Thyroid gland (tissue), 4 donors: ENCODE data around the gene SEMA4A. TPM values are rescaled to one million over a fixed set of nuclear protein-coding genes. Genes with fewer than 3 reads are reported as not detected.
A peak's percentile ranks its signal among the peaks of the same experiment; 100 is the strongest.

ENCODE experiments used
- DNase-seq, 2 donors: peaks; one replicate each; pipeline ENCODE4 v3.0.0-alpha.2; 2019
- H3K27ac ChIP-seq, 3 donors: fragments of 200-600 bp; sonication (generic); 1 replicate in 2 of 3; 2 replicates in 1 of 3; pipeline ENCODE4 v1.5.1; 2016 to 2019; ENCODE audit warnings: mild to moderate bottlenecking in 1 of 3, moderate library complexity in 1 of 3
- H3K27me3 ChIP-seq: fragments of 200-600 bp; sonication (generic); one replicate; pipeline ENCODE4 v1.5.1; 2019
- H3K36me3 ChIP-seq, 2 donors: fragments of 200-600 bp; sonication (generic); one replicate each; pipeline ENCODE4 v1.5.1; 2016 to 2019
- H3K4me1 ChIP-seq, 2 donors: fragments of 200-600 bp; sonication (generic); one replicate each; pipeline ENCODE4 v1.5.1; 2017 to 2019
- H3K4me3 ChIP-seq, 3 donors: fragments of 200-600 bp; sonication (generic); replicated peaks in 1 of 3; 1 replicate in 2 of 3; 2 replicates in 1 of 3; pipeline ENCODE4 v1.5.1; 2016; ENCODE audit warnings: mild to moderate bottlenecking in 1 of 3
- H3K9me3 ChIP-seq: fragments of 200-600 bp; sonication (generic); one replicate; pipeline ENCODE4 v1.5.1; 2017
- POLR2A ChIP-seq, 2 donors: fragments of 450-650 bp; IDR thresholded peaks; one replicate each; pipeline ENCODE4 v1.6.1; 2017; ENCODE audit warnings: antibody characterized with exemption in 2 of 2, mild to moderate bottlenecking in 2 of 2, moderate library complexity in 1 of 2
- WGBS, 2 donors: methylation state at CpG; one replicate each; pipeline ENCODE4 v1.1.5; 2017; 5-methylcytosine and 5-hydroxymethylcytosine counted together
- intact Hi-C: fragments of 100-400 bp; cut with DNase I; formaldehyde crosslinking; loops from one replicate; pipeline ENCODE4 v1.15.1; 2023
- total RNA-seq, 4 donors: library from RNA; depleted of rRNA; stranded (reverse); fragments of >200 nt; gene quantifications; one replicate each; pipeline ENCODE4 v1.2.3, GENCODE V29; 2016
- TF ChIP-seq, protein P1 (sequence below), 6 experiments: fragments of 200-600 bp in 3 of 6; fragments of 450-650 bp in 3 of 6; sonication (generic) in 3 of 6; IDR thresholded peaks; one replicate each; pipeline ENCODE4 v1.5.1; 2016 to 2019; ENCODE audit warnings: antibody characterized with exemption in 6 of 6, mild to moderate bottlenecking in 2 of 6, inconsistent platforms in 1 of 6, moderate library complexity in 1 of 6

SEMA4A gene
- total RNA-seq, 4 donors from 2014 or later = 21.5 to 50.8 (median 37.5) TPM

DNA sequence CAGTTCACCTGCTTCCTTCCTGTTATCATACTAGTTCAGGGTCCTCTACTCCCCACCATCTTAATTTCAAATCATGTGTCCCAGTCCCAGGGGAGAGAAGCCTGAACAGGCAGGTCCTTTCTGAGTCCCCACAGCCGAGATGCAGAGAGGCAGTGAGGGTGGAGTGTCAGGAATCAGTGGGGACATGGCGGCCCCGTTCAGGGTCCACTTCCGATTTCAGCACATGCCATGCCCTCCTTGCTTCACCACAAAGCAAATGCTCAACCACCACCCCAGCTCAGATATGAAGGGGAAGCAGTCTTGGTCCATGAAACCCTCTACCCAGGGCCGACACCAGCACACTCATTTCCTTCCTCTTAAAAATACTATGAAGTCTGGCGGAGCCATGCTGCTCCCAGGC is 5.2 kb upstream of the SEMA4A start:
- Histone ChIP-seq H3K9me3 (no peaks in the 10 kb centered on the region), H3K36me3 (no peaks in the 10 kb centered on the region), H3K4me3 (no peak overlapping the region), H3K4me1 (peaks cover 31 to 48% of the 10 kb centered on the region in 2 donors), H3K27ac (peak overlapping the region in 1 of 3 donors; percentile 70), H3K27me3 (no peaks in the 10 kb centered on the region)
- WGBS, 2 donors = 68 to 78% methylated on average over 6 of the region's 6 CpGs
- no peak for DNase-seq
- intact Hi-C loops = loop anchor here (5.0 kb wide), 1 partner anchor 79 kb away; no protein-coding TSS in a partner anchor
- TF ChIP-seq POLR2A (IDR thresholded peaks at IDR 0.05) = no peak
- TF ChIP-seq, protein P1, sequence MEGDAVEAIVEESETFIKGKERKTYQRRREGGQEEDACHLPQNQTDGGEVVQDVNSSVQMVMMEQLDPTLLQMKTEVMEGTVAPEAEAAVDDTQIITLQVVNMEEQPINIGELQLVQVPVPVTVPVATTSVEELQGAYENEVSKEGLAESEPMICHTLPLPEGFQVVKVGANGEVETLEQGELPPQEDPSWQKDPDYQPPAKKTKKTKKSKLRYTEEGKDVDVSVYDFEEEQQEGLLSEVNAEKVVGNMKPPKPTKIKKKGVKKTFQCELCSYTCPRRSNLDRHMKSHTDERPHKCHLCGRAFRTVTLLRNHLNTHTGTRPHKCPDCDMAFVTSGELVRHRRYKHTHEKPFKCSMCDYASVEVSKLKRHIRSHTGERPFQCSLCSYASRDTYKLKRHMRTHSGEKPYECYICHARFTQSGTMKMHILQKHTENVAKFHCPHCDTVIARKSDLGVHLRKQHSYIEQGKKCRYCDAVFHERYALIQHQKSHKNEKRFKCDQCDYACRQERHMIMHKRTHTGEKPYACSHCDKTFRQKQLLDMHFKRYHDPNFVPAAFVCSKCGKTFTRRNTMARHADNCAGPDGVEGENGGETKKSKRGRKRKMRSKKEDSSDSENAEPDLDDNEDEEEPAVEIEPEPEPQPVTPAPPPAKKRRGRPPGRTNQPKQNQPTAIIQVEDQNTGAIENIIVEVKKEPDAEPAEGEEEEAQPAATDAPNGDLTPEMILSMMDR (IDR thresholded peaks at IDR 0.05) = no peak

DNA sequence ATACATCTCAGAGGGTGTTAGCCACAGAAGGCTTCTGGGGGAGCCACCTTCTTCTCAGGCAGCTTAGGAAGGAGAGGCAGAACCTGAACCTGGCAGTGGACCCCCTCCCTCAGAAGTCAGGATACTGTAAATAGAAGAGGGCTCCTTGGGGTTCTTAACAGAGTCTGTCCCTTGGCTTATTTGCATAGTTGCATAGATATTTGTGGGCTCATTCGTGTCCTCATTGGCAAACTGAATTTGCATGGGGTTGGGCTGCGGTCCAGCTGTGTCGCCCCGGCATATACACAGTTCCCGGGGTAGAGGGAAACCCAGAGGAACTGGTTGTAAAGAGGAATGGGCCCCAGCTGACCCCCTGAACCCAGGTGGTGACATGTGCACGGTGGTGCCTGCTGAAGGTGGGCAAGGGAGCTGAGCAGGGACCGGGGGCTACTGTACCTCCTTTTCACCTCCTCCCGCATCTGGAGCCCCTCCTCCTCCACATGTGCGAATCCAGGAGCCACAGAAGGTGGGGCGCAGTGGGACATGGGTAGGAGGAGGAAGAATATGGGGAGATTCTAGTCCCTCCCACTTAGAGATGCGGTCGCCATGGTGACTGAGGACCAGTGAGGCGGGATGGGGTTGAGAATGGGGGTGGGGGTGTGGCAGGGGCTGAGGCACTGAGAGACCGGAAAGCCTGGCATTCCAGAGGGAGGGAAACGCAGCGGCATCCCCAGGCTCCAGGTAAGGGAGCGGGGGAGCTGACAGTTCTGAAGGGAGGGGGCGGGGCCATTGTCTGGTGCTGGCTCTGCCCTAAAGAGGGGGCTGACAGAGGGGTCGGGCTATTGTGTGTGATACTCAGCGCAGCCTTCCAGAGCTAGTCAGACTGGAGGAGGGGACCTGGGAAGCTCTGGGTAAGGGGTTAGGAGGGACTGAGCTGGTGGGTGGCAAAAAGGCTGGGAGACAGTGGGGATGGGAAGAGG is 3.7 kb upstream of the SEMA4A start:
- H3K27me3 ChIP-seq = no peaks in the 10 kb centered on the region
- TF ChIP-seq, protein P1 (IDR thresholded peaks at IDR 0.05) = no peak
- TF ChIP-seq POLR2A (IDR thresholded peaks at IDR 0.05) = no peak
- 46% methylated on average over 19 to 20 of the region's 20 CpGs for WGBS, 2 donors
- no peak for DNase-seq
- H3K36me3 ChIP-seq = no peaks in the 10 kb centered on the region
- no peak overlapping the region for H3K4me3 ChIP-seq
- no peaks in the 10 kb centered on the region for H3K9me3 ChIP-seq
- intact Hi-C loops = loop anchor here (5.0 kb wide), 1 partner anchor 78 kb away; no protein-coding TSS in a partner anchor
- no peak overlapping the region for H3K27ac ChIP-seq
- peaks cover 41 to 63% of the 10 kb centered on the region in 2 donors for H3K4me1 ChIP-seq

DNA sequence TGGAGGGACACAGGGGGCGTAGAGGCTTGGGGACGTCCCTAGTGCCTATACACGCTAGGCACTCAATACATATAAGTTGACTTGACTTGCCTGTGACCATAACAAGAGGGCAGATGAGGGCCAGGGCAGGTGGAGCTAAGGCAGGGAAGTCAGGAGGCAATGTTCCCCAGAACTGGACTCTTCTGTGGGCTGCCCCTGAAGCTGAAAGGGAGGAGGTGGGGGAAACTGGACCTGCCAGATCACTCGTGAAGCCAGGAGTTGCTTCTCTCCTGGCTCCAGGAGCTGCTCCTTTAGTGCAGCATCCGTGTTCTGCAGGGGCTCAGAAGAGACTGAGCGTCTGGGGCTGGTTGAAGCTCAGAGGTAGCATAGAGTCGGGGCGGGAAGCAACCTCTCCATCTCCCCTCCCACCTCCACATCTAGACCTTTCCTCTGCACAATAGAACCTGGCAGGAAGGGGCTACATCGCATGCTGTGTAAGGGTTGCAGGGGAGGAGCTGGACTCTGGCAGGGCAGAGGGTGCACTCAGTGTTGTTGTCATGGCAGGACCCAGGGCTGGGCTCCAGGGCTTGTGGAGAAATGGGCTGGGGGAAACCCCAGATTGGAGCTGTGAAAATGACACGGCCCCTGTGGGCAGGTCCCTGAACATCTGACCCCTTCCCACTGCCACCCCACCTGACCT is 2.9 kb upstream of the SEMA4A start:
- H3K4me3 ChIP-seq = no peak overlapping the region
- intact Hi-C loops = no loop called here
- no peak for DNase-seq
- 45 to 51% methylated on average over 10 of the region's 10 CpGs for WGBS, 2 donors
- H3K9me3 ChIP-seq = no peaks in the 10 kb centered on the region
- H3K36me3 ChIP-seq = no peaks in the 10 kb centered on the region
- H3K27ac ChIP-seq = peak overlapping the region in 2 of 3 donors; percentile 46 to 81
- no peak for TF ChIP-seq POLR2A (IDR thresholded peaks at IDR 0.05)
- TF ChIP-seq, protein P1 (IDR thresholded peaks at IDR 0.05) = no peak
- peaks cover 41 to 64% of the 10 kb centered on the region in 2 donors for H3K4me1 ChIP-seq
- H3K27me3 ChIP-seq = no peaks in the 10 kb centered on the region

DNA sequence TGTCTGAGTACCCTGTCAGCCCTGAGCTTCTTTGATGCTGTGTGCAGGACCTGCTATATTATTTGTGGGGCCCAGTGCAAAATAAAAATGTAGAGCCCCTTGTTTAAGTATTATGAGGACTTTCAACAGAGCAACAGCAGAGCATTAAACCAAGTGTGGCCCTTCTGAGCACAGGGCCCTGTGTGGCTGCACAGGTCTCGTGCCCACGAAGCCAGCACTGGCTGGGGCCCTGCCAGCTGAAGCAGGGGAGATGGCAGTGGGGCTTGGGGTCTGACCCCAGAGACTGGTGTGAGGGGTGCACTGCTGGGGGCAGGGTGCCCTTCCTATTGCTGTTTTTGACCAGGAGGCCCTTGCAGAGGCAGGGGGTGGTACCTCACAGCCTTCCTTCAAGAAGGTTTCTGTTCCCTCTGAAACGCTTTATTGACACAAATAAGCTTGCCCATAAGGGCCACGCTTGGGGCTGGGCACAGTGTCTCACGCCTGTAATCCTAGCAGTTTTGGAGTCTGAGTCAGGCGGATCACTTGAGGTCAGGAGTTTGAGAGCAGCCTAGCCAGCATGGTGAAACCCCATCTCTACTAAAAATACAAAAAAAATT is 2.2 kb upstream of the SEMA4A start:
- no peaks in the 10 kb centered on the region for H3K9me3 ChIP-seq
- H3K36me3 ChIP-seq = no peaks in the 10 kb centered on the region
- no peaks in the 10 kb centered on the region for H3K27me3 ChIP-seq
- H3K4me3 ChIP-seq = no peak overlapping the region
- WGBS, 2 donors = 51 to 72% methylated on average over 4 to 6 of the region's 6 CpGs
- intact Hi-C loops = no loop called here
- TF ChIP-seq, protein P1 (IDR thresholded peaks at IDR 0.05) = no peak
- no peak for TF ChIP-seq POLR2A (IDR thresholded peaks at IDR 0.05)
- H3K27ac ChIP-seq = peak overlapping the region; percentile 46 to 85 (median 81)
- DNase-seq = peak in 1 of 2 donors; percentile 48
- H3K4me1 ChIP-seq = peaks cover 35 to 58% of the 10 kb centered on the region in 2 donors
